Astrocyte (in vitro differentiated cells and primary cell): ENCODE data around the gene PPP1R16B.

ENCODE experiments used
- CTCF ChIP-seq: IDR thresholded peaks from 2 replicates; pipeline ENCODE4 v1.5.1; 2011; ENCODE audit warnings: low read depth, mild to moderate bottlenecking, inconsistent platforms, low read length, moderate library complexity; ENCODE audit not compliant: insufficient read depth
- EZH2 ChIP-seq: IDR thresholded peaks from 2 replicates; pipeline ENCODE4 v1.6.1; 2012; ENCODE audit warnings: mild to moderate bottlenecking, low read length, inconsistent platforms; ENCODE audit not compliant: insufficient read depth

GRCh38 chr20:38903335-38903734 is 97.8 kb downstream of the PPP1R16B start:
- no peak for TF ChIP-seq EZH2
- no peak for TF ChIP-seq CTCF
